Measurements from ENCODE around the gene DCUN1D2.

- TF ChIP-seq POLR2A (IDR thresholded peaks at IDR 0.05), result no peak
- TF ChIP-seq, protein P1, sequence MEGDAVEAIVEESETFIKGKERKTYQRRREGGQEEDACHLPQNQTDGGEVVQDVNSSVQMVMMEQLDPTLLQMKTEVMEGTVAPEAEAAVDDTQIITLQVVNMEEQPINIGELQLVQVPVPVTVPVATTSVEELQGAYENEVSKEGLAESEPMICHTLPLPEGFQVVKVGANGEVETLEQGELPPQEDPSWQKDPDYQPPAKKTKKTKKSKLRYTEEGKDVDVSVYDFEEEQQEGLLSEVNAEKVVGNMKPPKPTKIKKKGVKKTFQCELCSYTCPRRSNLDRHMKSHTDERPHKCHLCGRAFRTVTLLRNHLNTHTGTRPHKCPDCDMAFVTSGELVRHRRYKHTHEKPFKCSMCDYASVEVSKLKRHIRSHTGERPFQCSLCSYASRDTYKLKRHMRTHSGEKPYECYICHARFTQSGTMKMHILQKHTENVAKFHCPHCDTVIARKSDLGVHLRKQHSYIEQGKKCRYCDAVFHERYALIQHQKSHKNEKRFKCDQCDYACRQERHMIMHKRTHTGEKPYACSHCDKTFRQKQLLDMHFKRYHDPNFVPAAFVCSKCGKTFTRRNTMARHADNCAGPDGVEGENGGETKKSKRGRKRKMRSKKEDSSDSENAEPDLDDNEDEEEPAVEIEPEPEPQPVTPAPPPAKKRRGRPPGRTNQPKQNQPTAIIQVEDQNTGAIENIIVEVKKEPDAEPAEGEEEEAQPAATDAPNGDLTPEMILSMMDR (IDR thresholded peaks at IDR 0.05), result no peak
Observed at GRCh38 chr13:113475280-113475679, 15.2 kb downstream of the DCUN1D2 start.

Data from breast epithelium (tissue), 3 donors.